WTC11 (cell line): ENCODE measurements around the gene JMJD7.

Source experiments
- AFF4 ChIP-seq: sonication (generic); formaldehyde crosslinking; IDR thresholded peaks from 2 replicates; pipeline ENCODE4 v1.8.1; 2023; ENCODE audit warnings: mild to moderate bottlenecking, missing genetic modification reagents, borderline replicate concordance
- ATF2 ChIP-seq: sonication (generic); formaldehyde crosslinking; IDR thresholded peaks from 2 replicates; pipeline ENCODE4 v1.8.1; 2022; ENCODE audit warnings: low read depth, missing genetic modification reagents, borderline replicate concordance
- CTCF ChIP-seq: fragments of 200-600 bp; IDR thresholded peaks from 2 replicates; pipeline ENCODE4 v1.8.0; 2022; ENCODE audit warnings: antibody characterized with exemption
- E2F4 ChIP-seq: sonication (generic); formaldehyde crosslinking; IDR thresholded peaks from 2 replicates; pipeline ENCODE4 v1.8.1; 2022; ENCODE audit warnings: low read depth, mild to moderate bottlenecking, moderate library complexity, missing genetic modification reagents, borderline replicate concordance
- E2F5 ChIP-seq: sonication (generic); formaldehyde crosslinking; IDR thresholded peaks from 2 replicates; pipeline ENCODE4 v1.8.1; 2022; ENCODE audit warnings: mild to moderate bottlenecking, moderate library complexity, missing genetic modification reagents
- HMGXB4 ChIP-seq: sonication (generic); formaldehyde crosslinking; IDR thresholded peaks from 2 replicates; pipeline ENCODE4 v1.8.1; 2023; ENCODE audit warnings: mild to moderate bottlenecking, moderate library complexity, missing genetic modification reagents
- MLX ChIP-seq: sonication (generic); formaldehyde crosslinking; IDR thresholded peaks from 2 replicates; pipeline ENCODE4 v1.8.1; 2023; ENCODE audit warnings: mild to moderate bottlenecking, missing genetic modification reagents, moderate library complexity
- NR2C2 ChIP-seq: sonication (generic); formaldehyde crosslinking; IDR thresholded peaks from 2 replicates; pipeline ENCODE4 v1.8.0; 2022; ENCODE audit warnings: mild to moderate bottlenecking, missing genetic modification reagents

GRCh38 chr15:41851755-41852370, 24.0 kb downstream of the JMJD7 start:
- no peak for TF ChIP-seq CTCF
- TF ChIP-seq ATF2 (CRISPR knock-in tag), result no peak
- TF ChIP-seq NR2C2 (CRISPR knock-in tag), result no peak
- no peak for TF ChIP-seq E2F5
- no peak for TF ChIP-seq E2F4 (CRISPR knock-in tag)
- TF ChIP-seq AFF4, result no peak
- TF ChIP-seq MLX, result no peak
- TF ChIP-seq HMGXB4, result no peak
